Tibial nerve (tissue), 4 donors: Measurements from ENCODE around the gene TAS2R46.

Experiments
- CTCF ChIP-seq, 5 experiments: fragments of 200-600 bp in 3 of 5; fragments of 450-650 bp in 2 of 5; sonication (generic) in 3 of 5; IDR thresholded peaks; one replicate each; pipeline ENCODE4 v1.5.1; 2016 to 2019; ENCODE audit warnings: antibody characterized with exemption in 5 of 5, mild to moderate bottlenecking in 3 of 5, moderate library complexity in 2 of 5
- EP300 ChIP-seq, 2 donors: sonication (generic); formaldehyde crosslinking; IDR thresholded peaks; one replicate each; pipeline ENCODE4 v1.6.1; 2017; ENCODE audit warnings: antibody characterized with exemption in 2 of 2, mild to moderate bottlenecking in 1 of 2
- POLR2A ChIP-seq, 2 donors: fragments of 450-650 bp; IDR thresholded peaks; one replicate each; pipeline ENCODE4 v1.6.1; 2017; ENCODE audit warnings: antibody characterized with exemption in 2 of 2, mild to moderate bottlenecking in 2 of 2, moderate library complexity in 2 of 2

- TF ChIP-seq CTCF (IDR thresholded peaks at IDR 0.05) (no peak), POLR2A (IDR thresholded peaks at IDR 0.05) (no peak), EP300 (IDR thresholded peaks at IDR 0.05) (no peak)
These were observed 21.9 kb downstream of the TAS2R46 start for GRCh38 chr12:11040162-11040561.
